Measurements from ENCODE around the gene GLRA2.

GLRA2 gene

GRCh38 chrX:14509325-14510057, 19.8 kb upstream of the GLRA2 start:
- TF ChIP-seq USF1 (IDR thresholded peaks at IDR 0.05) (no peak), FOXM1 (IDR thresholded peaks at IDR 0.05; ENCODE audit: borderline replicate concordance, low read depth) (no peak), CREB1 (IDR thresholded peaks at IDR 0.05; ENCODE audit: low read depth) (no peak), ZBTB7A (IDR thresholded peaks at IDR 0.05; ENCODE audit: low read depth) (no peak), RAD21 (IDR thresholded peaks at IDR 0.05; ENCODE audit: low read depth) (no peak), TCF12 (IDR thresholded peaks at IDR 0.05; ENCODE audit: low read depth) (no peak), MAX (IDR thresholded peaks at IDR 0.05) (no peak), YY1 (IDR thresholded peaks at IDR 0.05; ENCODE audit: low read depth) (no peak), EP300 (IDR thresholded peaks at IDR 0.05; ENCODE audit: borderline replicate concordance) (no peak), TEAD4 (IDR thresholded peaks at IDR 0.05) (no peak), CEBPB (IDR thresholded peaks at IDR 0.05) (no peak), EGR1 (IDR thresholded peaks at IDR 0.05) (no peak), TAF1 (IDR thresholded peaks at IDR 0.05; ENCODE audit: low read depth) (no peak), NFIC (IDR thresholded peaks at IDR 0.05) (no peak), REST (IDR thresholded peaks at IDR 0.05; ENCODE audit: low read depth) (no peak)

- TF ChIP-seq EP300 (IDR thresholded peaks at IDR 0.05; ENCODE audit: borderline replicate concordance) (no peak), REST (IDR thresholded peaks at IDR 0.05; ENCODE audit: low read depth) (no peak), USF1 (IDR thresholded peaks at IDR 0.05) (no peak), ZBTB7A (IDR thresholded peaks at IDR 0.05; ENCODE audit: low read depth) (no peak), EGR1 (IDR thresholded peaks at IDR 0.05) (no peak), RAD21 (IDR thresholded peaks at IDR 0.05; ENCODE audit: low read depth) (no peak), FOXM1 (IDR thresholded peaks at IDR 0.05; ENCODE audit: borderline replicate concordance, low read depth) (no peak), TCF12 (IDR thresholded peaks at IDR 0.05; ENCODE audit: low read depth) (no peak), MAX (IDR thresholded peaks at IDR 0.05) (no peak), YY1 (IDR thresholded peaks at IDR 0.05; ENCODE audit: low read depth) (no peak), CREB1 (IDR thresholded peaks at IDR 0.05; ENCODE audit: low read depth) (no peak), NFIC (IDR thresholded peaks at IDR 0.05) (no peak)
These were observed 577 bp upstream of the GLRA2 start for GRCh38 chrX:14528629-14529289.

- TF ChIP-seq MAX (IDR thresholded peaks at IDR 0.05) = no peak
These were observed 4.5 kb downstream of the GLRA2 start for GRCh38 chrX:14533867-14534266.

- TF ChIP-seq CEBPB (IDR thresholded peaks at IDR 0.05) = no peak
- TF ChIP-seq TEAD4 (IDR thresholded peaks at IDR 0.05) = no peak
- no peak for TF ChIP-seq TAF1 (IDR thresholded peaks at IDR 0.05; ENCODE audit: low read depth)
- TF ChIP-seq TCF12 (IDR thresholded peaks at IDR 0.05; ENCODE audit: low read depth) = no peak
- no peak for TF ChIP-seq MAX (IDR thresholded peaks at IDR 0.05)
- TF ChIP-seq EP300 (IDR thresholded peaks at IDR 0.05; ENCODE audit: borderline replicate concordance) = no peak
- no peak for TF ChIP-seq USF1 (IDR thresholded peaks at IDR 0.05)
- TF ChIP-seq NFIC (IDR thresholded peaks at IDR 0.05) = no peak
- no peak for TF ChIP-seq REST (IDR thresholded peaks at IDR 0.05; ENCODE audit: low read depth)
- TF ChIP-seq EGR1 (IDR thresholded peaks at IDR 0.05) = no peak
- no peak for TF ChIP-seq YY1 (IDR thresholded peaks at IDR 0.05; ENCODE audit: low read depth)
- no peak for TF ChIP-seq ZBTB7A (IDR thresholded peaks at IDR 0.05; ENCODE audit: low read depth)
- TF ChIP-seq CREB1 (IDR thresholded peaks at IDR 0.05; ENCODE audit: low read depth) = no peak
- no peak for TF ChIP-seq RAD21 (IDR thresholded peaks at IDR 0.05; ENCODE audit: low read depth)
- no peak for TF ChIP-seq FOXM1 (IDR thresholded peaks at IDR 0.05; ENCODE audit: borderline replicate concordance, low read depth)
These were observed 16.9 kb downstream of the GLRA2 start for GRCh38 chrX:14546190-14546589.

Measured in Ishikawa (cell line).